Neural progenitor cell (in vitro differentiated cells): ENCODE data around the gene TRIM5. TPM values are rescaled to one million over a fixed set of nuclear protein-coding genes. Genes with fewer than 3 reads are reported as not detected.
"Not testable (repeated sequence)": the region's sequence is repeated elsewhere in the genome, so short reads cannot be mapped to it uniquely, and the experiment has no call there.

Experiments
- DNase-seq: peaks from one replicate; pipeline ENCODE4 v3.0.0-alpha.2; 2016; ENCODE audit warnings: low spot score
- H2AFZ ChIP-seq: fragments of 200-600 bp; sonication (generic); replicated peaks from 2 replicates; pipeline ENCODE4 v1.6.1; 2016; ENCODE audit warnings: antibody characterized with exemption
- H3F3A ChIP-seq: fragments of 200-600 bp; sonication (generic); 2 replicates; pipeline ENCODE4 v1.6.1; 2016; ENCODE audit warnings: antibody characterized with exemption, low read depth
- H3K27ac ChIP-seq: fragments of 200-600 bp; sonication (generic); 2 replicates; pipeline ENCODE4 v1.5.1; 2016; ENCODE audit warnings: mild to moderate bottlenecking
- H3K27me3 ChIP-seq: fragments of 200-600 bp; sonication (generic); 2 replicates; pipeline ENCODE4 v1.6.1; 2016; ENCODE audit warnings: mild to moderate bottlenecking, moderate library complexity
- H3K36me3 ChIP-seq: fragments of 200-600 bp; sonication (generic); 2 replicates; pipeline ENCODE4 v1.5.1; 2016
- H3K4me1 ChIP-seq: fragments of 200-600 bp; sonication (generic); 2 replicates; pipeline ENCODE4 v1.6.1; 2016; ENCODE audit warnings: mixed run types
- H3K4me2 ChIP-seq: fragments of 200-600 bp; sonication (generic); 2 replicates; pipeline ENCODE4 v1.6.1; 2016
- H3K4me3 ChIP-seq: fragments of 200-600 bp; sonication (generic); 2 replicates; pipeline ENCODE4 v1.5.1; 2016
- H3K79me2 ChIP-seq: fragments of 200-600 bp; sonication (generic); 2 replicates; pipeline ENCODE4 v1.6.1; 2016; ENCODE audit warnings: low read depth
- H3K9ac ChIP-seq: fragments of 200-600 bp; sonication (generic); 2 replicates; pipeline ENCODE4 v1.6.1; 2016
- H3K9me3 ChIP-seq: fragments of 200-600 bp; sonication (generic); 2 replicates; pipeline ENCODE4 v1.5.1; 2016; ENCODE audit warnings: low read depth
- H4K20me1 ChIP-seq: fragments of 200-600 bp; sonication (generic); 2 replicates; pipeline ENCODE4 v1.6.1; 2016; ENCODE audit warnings: low read depth
- H3K27ac Mint-ChIP-seq: 3 replicates; pipeline ENCODE4 v1.8.0; 2021; ENCODE audit warnings: mixed read lengths
- H3K27me3 Mint-ChIP-seq: 2 replicates; pipeline ENCODE4 v1.8.0; 2022; ENCODE audit warnings: low read depth, mild to moderate bottlenecking, inconsistent platforms, moderate library complexity, mixed read lengths; ENCODE audit not compliant: insufficient read depth
- H3K36me3 Mint-ChIP-seq: 3 replicates; pipeline ENCODE4 v1.8.0; 2021; ENCODE audit warnings: mixed read lengths
- H3K4me1 Mint-ChIP-seq: 3 replicates; pipeline ENCODE4 v1.8.0; 2021; ENCODE audit warnings: mixed read lengths
- H3K4me3 Mint-ChIP-seq: 3 replicates; pipeline ENCODE4 v1.8.0; 2021; ENCODE audit warnings: mild to moderate bottlenecking, moderate library complexity, mixed read lengths
- H3K9me3 Mint-ChIP-seq: 3 replicates; pipeline ENCODE4 v1.8.0; 2020; ENCODE audit warnings: mixed read lengths
- CTCF ChIP-seq: fragments of 200-600 bp; sonication (generic); IDR thresholded peaks from 2 replicates; pipeline ENCODE4 v1.5.1; 2017; ENCODE audit warnings: antibody characterized with exemption, mild to moderate bottlenecking
- EZH2 ChIP-seq: fragments of 200-600 bp; sonication (generic); IDR thresholded peaks from 2 replicates; pipeline ENCODE4 v1.6.1; 2017; ENCODE audit warnings: antibody characterized with exemption, mild to moderate bottlenecking, moderate library complexity
- EZH2phosphoT487 ChIP-seq: fragments of 200-600 bp; sonication (generic); IDR thresholded peaks from 2 replicates; pipeline ENCODE4 v1.6.1; 2017; ENCODE audit warnings: antibody characterized with exemption
- total RNA-seq: library from RNA; depleted of rRNA; stranded (reverse); fragments of >200 nt; gene quantifications from 2 replicates; pipeline ENCODE4 v1.2.3, GENCODE V29; 2015; ENCODE audit warnings: low replicate concordance

TRIM5 gene
- total RNA-seq, 1 donor from 2014 or later = 24.5 TPM

- no peaks in the 10 kb centered on the region for H3K27me3 Mint-ChIP-seq
- H3F3A ChIP-seq = peaks cover 28% of the 10 kb centered on the region
- no peak overlapping the region for H3K27ac ChIP-seq
- TF ChIP-seq EZH2 (no peak), CTCF (no peak), EZH2phosphoT487 (no peak)
- no peak overlapping the region for H3K4me3 ChIP-seq
- no peak overlapping the region for H3K27ac Mint-ChIP-seq
- peaks cover 24% of the 10 kb centered on the region for H3K79me2 ChIP-seq
- no peak overlapping the region for H3K9ac ChIP-seq
- H3K36me3 ChIP-seq = no peaks in the 10 kb centered on the region
- peaks cover 22% of the 10 kb centered on the region for H3K4me1 ChIP-seq
- no peak for DNase-seq
- H4K20me1 ChIP-seq = no peaks in the 10 kb centered on the region
- no peak overlapping the region for H3K4me3 Mint-ChIP-seq
- no peaks in the 10 kb centered on the region for H3K9me3 Mint-ChIP-seq
- H3K4me2 ChIP-seq = no peak overlapping the region
- H2AFZ ChIP-seq = no peak overlapping the region
- no peaks in the 10 kb centered on the region for H3K36me3 Mint-ChIP-seq
- no peaks in the 10 kb centered on the region for H3K27me3 ChIP-seq
- H3K4me1 Mint-ChIP-seq = peaks cover 7% of the 10 kb centered on the region
- H3K9me3 ChIP-seq = no peaks in the 10 kb centered on the region
These were observed 7.1 kb upstream of the TRIM5 start for GRCh38 chr11:5691964-5692361.

- not testable (repeated sequence) for DNase-seq, H3K36me3 ChIP-seq, H3K36me3 Mint-ChIP-seq, H3K4me3 Mint-ChIP-seq, H3K27me3 Mint-ChIP-seq, H3K9ac ChIP-seq, H3K9me3 Mint-ChIP-seq, H3K27ac Mint-ChIP-seq, H3K27me3 ChIP-seq, H4K20me1 ChIP-seq, H3K4me3 ChIP-seq, H3K4me1 Mint-ChIP-seq, H3K9me3 ChIP-seq, H3K27ac ChIP-seq
- peak overlapping the region; percentile 69 for H3K4me2 ChIP-seq
- H3K4me1 ChIP-seq = peaks cover 22% of the 10 kb centered on the region
- peak overlapping the region; percentile 81 for H2AFZ ChIP-seq
- peaks cover 24% of the 10 kb centered on the region for H3K79me2 ChIP-seq
- peaks cover 28% of the 10 kb centered on the region for H3F3A ChIP-seq
These were observed 6.5 kb upstream of the TRIM5 start for GRCh38 chr11:5691238-5691963.

GRCh38 chr11:5690736-5691135 is 5.9 kb upstream of the TRIM5 start:
- Histone ChIP-seq H3K27me3 (no peaks in the 10 kb centered on the region), H3F3A (peaks cover 28% of the 10 kb centered on the region), H3K9me3 (no peaks in the 10 kb centered on the region), H3K36me3 (no peaks in the 10 kb centered on the region), H3K4me2 (peak overlapping the region; percentile 69), H2AFZ (peak overlapping the region; percentile 81), H3K27ac (peak overlapping the region; percentile 93), H3K4me3 (no peak overlapping the region), H3K4me1 (peaks cover 22% of the 10 kb centered on the region), H3K79me2 (peaks cover 21% of the 10 kb centered on the region), H4K20me1 (no peaks in the 10 kb centered on the region), H3K9ac (no peak overlapping the region)
- TF ChIP-seq CTCF (no peak), EZH2 (no peak), EZH2phosphoT487 (no peak)
- Mint-ChIP-seq H3K4me1 (peaks cover 7% of the 10 kb centered on the region), H3K27me3 (no peaks in the 10 kb centered on the region), H3K36me3 (no peaks in the 10 kb centered on the region), H3K4me3 (no peak overlapping the region), H3K27ac (no peak overlapping the region), H3K9me3 (no peaks in the 10 kb centered on the region)
- DNase-seq = no peak

- Histone ChIP-seq H3K4me2 (peak overlapping the region; percentile 69), H3K9me3 (no peaks in the 10 kb centered on the region), H3F3A (peaks cover 31% of the 10 kb centered on the region), H3K27me3 (no peaks in the 10 kb centered on the region), H3K36me3 (no peaks in the 10 kb centered on the region), H2AFZ (peak overlapping the region; percentile 81), H3K4me3 (peak overlapping the region; percentile 15), H3K9ac (no peak overlapping the region), H3K27ac (peak overlapping the region; percentile 93), H3K4me1 (peaks cover 23% of the 10 kb centered on the region), H4K20me1 (no peaks in the 10 kb centered on the region), H3K79me2 (peaks cover 17% of the 10 kb centered on the region)
- no peaks in the 10 kb centered on the region for H3K9me3 Mint-ChIP-seq
- TF ChIP-seq EZH2phosphoT487 (no peak), EZH2 (no peak), CTCF (no peak)
- H3K4me1 Mint-ChIP-seq = peaks cover 9% of the 10 kb centered on the region
- H3K4me3 Mint-ChIP-seq = no peak overlapping the region
- peak overlapping the region; percentile 16 for H3K27ac Mint-ChIP-seq
- H3K36me3 Mint-ChIP-seq = no peaks in the 10 kb centered on the region
- no peaks in the 10 kb centered on the region for H3K27me3 Mint-ChIP-seq
- peak; percentile 8 for DNase-seq
These were observed 5.3 kb upstream of the TRIM5 start for GRCh38 chr11:5690216-5690615.
